Activated CD4-positive, alpha-beta T cell treated with anti-CD3 and anti-CD28 coated beads, Interleukin-2, Interleukin-6, amounts not matched to agents 100 ng/mL and 50 ng/mL, durations not matched to agents 16 hours and 8 hours (primary cell): Measurements from ENCODE around the gene MEOX1.
"Not testable (repeated sequence)": the region's sequence is repeated elsewhere in the genome, so short reads cannot be mapped to it uniquely, and the experiment has no call there.

Experiments
- DNase-seq: peaks from one replicate; pipeline ENCODE4 v3.0.0-alpha.2; 2020

Gene MEOX1

DNA sequence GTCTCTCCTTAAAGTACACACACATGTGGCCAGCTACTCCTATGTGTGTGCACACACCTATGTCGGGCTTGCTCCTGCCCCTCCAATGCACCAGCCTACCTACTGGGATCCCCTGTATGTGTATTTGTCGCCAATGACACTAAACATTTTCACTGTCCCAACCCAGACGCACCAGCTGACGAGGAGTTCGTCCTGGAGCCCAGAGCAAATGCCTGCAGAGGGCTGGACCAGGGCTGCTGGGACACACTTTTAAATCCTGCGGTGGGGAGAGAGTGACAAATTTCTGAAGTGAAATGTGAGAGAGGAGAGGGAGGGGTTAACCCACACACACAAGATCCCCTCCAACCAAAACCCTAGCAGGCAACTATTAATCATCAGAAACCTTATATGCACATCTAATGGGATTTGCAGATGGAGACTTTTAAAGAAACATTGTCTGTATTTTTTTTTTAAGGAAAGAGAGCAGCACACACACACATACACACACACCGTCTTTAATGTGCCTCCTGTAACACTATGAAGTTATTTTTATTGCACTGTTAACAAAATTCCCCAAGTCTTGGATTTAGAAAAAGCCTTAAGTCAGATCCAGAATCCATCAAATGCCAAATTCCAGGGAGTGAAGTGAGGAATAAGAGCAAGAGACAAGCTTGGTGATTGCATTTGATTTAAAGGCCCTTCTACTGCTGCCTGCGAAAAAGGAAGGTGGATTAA lies at the start of gene MEOX1:
TSS of gene MEOX1 (minus strand) at position 224 of the 714 bp plus-strand sequence. CDS start 388 bp downstream, outside the sequence.
- DNase-seq = peak; percentile 87

GRCh38 chr17:43710101-43710500 lies 48.4 kb upstream of the MEOX1 start:
- no peak for DNase-seq

DNA sequence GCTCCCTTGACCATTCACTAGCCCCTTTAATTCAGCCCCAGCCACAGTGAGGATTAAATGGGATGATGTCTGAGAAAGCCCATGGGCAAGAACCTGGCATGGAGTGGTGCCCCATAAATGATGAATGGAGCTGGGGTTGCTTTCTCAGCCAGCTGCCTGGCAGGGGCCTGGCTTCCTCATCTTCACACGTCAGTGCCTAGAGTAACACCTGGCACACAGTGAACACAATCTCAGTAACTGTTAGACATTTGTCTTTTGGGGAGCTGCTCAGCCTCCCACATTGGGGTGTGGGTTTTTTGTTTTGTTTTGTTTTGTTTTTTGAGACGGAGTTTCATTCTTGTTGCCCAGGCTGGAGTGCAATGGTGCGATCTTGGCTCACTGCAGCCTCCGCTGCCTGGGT lies 47.5 kb upstream of the MEOX1 start:
- no peak for DNase-seq

DNA sequence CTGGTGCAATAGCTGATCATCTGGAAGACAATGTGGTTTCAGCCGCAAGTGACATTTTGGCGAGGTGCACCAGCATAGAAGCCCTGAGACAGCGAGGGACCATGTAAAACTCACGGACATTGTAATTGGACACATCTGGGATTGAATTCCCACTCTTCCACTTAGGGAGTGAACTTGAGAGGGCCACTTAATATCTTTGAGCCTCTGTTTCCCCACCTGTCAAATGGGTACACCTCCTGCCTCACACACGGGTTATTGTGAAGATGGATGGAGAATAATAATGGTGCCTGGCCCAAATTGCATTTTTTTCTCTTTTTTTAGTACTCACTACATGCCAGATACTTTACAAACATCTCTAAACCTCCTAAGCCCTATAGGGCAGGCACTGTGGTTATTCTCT lies 45.5 kb upstream of the MEOX1 start:
- no peak for DNase-seq

GRCh38 chr17:43706235-43706634 lies 44.5 kb upstream of the MEOX1 start:
- no peak for DNase-seq

DNA sequence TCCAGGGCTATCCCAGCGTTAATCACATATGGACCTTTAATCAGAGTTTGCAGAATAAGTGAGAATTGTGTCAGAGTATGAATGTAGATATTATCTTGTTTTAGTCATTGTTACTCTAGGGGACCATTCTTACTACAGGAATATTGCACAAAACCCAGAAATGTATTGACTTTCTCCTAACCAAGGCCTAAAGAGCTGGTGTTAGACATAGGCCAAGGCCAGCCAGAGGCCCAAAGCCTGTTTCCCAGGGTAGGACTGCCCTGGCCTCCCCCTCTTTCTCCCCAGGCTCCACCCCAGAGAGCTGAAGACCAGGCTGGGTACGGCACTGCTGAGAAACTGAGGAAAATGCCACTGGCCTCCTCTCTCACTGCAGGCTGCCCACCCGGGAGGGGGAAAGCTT lies 41.9 kb upstream of the MEOX1 start:
- no peak for DNase-seq

GRCh38 chr17:43702637-43703036 lies 40.9 kb upstream of the MEOX1 start:
- peak; percentile 30 for DNase-seq

- DNase-seq = peak; percentile 74
Measured at GRCh38 chr17:43701318-43701743, 39.6 kb upstream of the MEOX1 start.

GRCh38 chr17:43699438-43699756 lies 37.7 kb upstream of the MEOX1 start:
- DNase-seq = no peak

DNA sequence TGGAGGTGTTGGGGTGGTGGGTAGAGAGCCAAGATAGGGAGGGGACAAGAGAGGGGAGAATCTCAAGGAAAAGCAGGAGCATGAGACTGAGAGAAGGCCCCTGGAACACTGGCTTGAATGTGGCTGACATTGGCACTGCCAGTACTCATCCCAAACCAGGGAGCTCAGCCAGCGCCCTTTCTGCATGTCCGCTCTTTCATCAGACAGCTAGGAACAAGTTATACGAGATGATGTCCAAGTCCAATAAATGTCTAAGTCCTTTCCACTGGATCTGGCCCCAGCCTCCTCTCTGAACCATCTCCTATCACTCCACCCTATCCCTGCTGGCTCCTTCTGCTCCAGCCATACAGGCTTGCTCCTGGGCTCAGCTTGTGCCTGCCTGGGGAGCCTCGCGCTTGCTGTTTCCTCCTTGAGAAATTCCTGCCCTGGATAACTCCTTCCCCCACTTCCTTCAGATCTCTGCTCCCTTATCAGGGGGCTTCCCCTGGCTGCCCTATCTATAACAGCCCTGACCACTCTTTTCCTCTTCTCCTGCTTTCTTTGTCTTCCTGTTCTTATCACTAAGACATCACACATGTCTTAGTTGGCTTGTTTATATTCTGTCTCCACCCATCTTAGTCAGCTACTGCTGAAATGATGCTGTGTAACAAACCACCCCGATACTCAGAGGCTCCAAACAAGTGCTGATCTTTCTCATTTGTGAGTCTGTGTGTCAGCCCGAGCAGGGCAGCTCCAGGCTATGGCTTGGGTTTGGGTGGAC lies 37.1 kb upstream of the MEOX1 start:
- no peak for DNase-seq

DNA sequence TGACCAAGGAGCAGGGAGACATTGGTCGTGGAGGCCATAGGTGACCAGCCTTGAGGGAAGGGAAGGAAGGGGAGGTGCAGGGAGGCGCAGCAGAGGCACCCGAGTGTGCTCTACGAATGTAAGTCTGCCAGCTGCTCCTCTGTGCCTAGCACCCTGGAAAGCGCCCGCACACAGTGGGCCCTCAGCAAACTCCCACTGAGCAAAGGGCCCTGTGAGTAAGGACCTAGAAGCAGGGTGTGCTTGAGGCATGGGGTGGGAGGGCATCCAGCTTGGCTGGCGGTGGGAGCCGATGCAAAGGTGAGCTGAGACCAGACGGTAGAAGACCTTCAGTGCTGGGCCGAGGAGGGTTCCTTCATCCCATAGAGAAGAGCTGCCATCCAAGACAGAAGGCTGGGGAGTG lies 36.2 kb upstream of the MEOX1 start:
- no peak for DNase-seq

DNA sequence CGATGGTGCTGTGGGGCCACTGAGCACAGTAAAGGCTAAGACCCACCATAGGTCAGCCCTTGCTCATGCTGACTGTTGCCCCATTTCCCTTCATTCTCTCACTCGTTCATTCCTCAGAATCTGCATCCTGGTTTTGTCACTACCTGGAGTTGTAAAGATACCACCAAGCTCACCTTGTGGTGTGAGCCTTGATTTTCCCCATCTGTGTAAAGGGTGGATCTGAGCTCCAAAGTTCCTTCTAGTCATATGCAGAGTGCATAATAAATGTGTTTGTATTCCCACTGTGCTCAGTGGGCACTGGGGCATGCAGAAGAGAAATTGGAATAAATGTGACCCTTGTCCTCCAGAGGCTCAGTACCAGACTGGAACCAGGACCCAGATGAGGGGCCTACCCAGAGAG lies 35.2 kb upstream of the MEOX1 start:
- no peak for DNase-seq

DNA sequence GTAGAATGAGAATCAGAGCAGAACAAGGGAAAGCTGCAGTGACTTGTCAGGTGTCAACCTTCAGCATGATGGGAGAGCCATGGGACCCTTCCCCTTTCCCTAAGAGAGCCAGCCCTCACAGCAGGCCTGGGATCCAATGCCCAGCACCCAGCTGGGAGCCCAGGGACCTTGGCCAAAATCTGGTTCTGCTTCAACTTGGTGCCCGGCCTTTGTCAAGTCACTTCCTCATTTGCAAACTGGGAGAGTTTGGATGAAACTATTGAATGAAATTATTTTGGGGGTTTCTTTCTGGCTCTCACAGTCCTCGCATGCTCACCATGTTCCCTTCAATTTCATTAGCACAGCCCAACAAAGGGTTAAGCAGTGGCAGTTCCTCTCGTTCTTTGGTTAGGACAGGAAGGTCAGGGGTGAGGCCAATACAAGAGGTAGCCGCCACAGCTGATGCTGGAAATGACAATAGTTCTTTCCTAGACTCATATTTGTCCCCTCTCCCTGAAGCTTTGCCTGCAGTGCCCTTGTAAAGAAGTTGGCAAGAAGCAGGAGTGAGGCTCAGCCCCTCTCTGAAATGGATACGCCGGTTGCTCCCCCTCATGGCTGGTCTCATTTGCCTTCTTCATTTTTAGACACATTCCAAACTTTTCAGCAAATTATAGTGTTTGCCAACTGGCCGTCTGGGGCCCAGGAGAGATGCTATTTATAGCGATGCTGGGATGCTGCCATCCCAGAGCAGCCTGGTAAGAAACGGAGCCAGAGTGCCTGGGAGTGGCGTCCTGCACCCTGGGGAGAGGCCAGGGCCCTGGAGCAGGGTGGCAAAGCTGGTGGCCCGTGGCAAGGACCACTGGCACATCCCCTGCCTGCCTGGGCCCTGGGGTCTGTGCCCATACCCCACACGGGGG lies 34.5 kb upstream of the MEOX1 start:
- no peak for DNase-seq

DNA sequence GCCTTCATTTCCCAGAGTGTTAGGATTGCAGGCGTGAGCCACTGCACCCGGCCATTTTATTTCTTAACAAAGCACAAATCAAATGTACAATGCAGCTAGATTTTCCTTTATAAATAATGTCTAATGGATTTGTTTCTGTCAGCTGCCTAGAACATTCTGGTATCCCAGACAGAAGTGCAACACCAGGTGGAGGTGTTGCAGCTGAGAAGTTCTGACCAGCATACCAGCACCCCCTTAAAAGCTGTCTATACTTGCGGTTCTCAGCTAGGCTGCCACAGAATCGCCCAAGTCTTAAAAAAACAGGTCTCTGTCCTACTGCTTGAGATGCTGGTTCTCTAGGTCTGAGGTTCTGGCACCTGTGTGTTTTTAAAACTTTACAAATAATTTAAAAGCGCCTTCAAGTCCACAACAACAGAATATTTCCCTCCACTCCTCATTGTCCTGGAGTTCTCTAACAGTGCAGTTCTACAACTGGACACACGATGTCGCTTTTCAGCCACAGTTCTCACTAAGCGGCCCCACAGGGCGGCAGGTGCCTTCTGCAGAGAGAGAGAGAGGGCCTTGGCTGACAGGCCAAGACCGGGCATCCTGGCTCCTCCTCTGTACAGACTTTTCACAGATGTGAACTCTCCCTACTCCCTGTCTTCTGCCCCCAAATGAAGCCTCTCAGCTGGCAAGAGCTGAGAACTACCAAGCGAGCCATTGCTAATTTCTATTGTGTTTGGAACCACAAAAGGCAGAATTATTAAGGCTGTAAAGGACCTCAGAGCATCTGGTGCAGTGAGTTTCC lies 32.6 kb upstream of the MEOX1 start:
- peak; percentile 85 for DNase-seq

DNA sequence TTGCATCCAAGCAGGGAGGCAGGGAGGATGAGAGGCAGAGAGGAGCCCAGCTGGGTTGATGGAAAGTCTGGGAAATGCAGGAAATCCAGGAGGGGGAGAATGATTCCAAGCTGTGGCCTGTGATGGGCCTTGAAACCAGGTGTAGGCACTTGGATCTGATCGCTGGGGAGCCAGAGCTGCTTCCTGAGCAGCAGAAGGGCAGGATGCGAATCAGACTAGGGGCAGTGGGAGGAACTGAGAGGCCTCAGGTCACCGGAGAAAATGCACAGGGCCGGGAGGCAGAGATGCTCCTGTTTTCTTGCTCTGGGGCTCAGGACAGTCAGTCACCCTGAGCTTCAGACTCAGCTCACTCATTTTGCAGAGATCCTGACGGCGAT lies 29.6 kb upstream of the MEOX1 start:
- no peak for DNase-seq

DNA sequence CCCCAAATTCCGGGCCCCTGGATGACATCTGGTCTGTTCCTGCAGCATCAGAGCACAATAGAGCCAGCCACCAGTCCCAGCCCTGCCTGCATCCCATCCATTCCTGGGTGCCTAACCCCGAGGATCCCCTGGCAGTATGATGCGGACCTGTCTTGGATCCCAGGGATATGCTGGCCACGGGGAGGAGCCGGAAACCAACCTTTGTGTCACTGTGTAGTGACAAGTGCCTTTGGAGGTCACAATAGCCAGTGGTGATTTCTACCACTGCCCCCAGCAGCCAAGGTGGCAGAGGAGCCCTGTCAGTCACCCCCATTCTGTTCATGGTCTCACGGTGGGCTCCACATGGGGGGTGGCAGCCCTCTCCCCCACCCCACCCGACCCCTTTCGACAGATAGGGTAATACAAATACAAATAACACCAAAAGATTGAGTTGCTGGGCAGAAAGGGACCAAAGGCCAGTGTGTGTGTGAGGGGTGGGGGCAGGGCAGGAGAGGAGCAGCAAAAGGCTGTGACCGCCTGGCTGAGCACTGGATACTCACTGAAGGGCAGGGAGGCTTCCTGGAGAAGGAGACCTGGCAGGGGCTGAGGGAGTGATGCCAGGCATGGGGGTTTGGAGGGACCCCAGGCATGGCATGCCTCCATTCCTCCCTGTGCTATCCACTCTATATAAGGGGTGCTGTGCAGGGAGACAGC lies 29.0 kb upstream of the MEOX1 start:
- no peak for DNase-seq

DNA sequence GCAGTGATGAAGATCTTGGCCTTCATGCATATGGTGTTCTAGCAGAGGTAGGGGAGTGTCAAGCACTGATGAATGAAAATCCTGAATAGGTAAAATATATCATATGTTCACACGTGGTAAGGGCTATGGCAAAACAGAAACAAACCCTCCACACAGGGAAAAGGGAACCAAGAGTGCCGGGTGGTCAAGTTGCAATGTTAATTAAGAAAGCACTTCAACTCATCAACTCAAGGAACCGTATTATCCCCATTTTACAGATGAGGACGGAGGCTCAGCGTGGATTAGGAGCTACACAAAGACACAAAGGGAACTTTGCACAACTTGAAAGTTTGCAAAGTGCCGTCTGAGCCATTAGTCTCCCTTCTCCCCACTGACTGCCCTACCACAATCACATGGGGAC lies 28.1 kb upstream of the MEOX1 start:
- DNase-seq = no peak

GRCh38 chr17:43689131-43689530 lies 27.4 kb upstream of the MEOX1 start:
- no peak for DNase-seq

- DNase-seq = not testable (repeated sequence)
Measured at GRCh38 chr17:43686957-43687356, 25.2 kb upstream of the MEOX1 start.

GRCh38 chr17:43683928-43684653 lies 22.4 kb upstream of the MEOX1 start:
- no peak for DNase-seq

DNA sequence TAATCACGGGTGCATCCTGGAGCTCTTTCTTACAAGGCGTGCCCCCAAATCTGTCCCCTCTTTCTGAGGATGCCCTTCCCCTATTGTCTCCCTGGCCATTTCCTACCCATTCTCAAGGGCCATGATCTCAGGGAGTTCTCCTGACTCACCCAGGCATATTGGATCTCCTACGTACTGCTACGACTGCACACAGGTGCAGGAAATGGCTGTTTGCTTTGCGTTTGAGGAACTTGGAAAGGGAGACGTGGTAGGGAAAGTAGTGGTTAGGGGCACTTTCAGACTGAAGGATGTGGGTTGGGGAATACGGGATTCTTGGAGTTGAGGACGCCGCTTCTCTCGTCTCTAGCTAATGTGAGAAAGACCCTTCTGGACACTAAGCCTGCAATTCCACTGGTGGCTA lies 18.7 kb upstream of the MEOX1 start:
- DNase-seq = no peak

- DNase-seq = no peak
Measured at GRCh38 chr17:43679911-43680310, 18.2 kb upstream of the MEOX1 start.
